GM19395 (cell line): ENCODE data around the gene CRISPLD2.
"Not testable (repeated sequence)": the region's sequence is repeated elsewhere in the genome, so short reads cannot be mapped to it uniquely, and the experiment has no call there.

Experiments
- ATAC-seq: cut with Tn5 transposase; IDR thresholded peaks from one replicate; pipeline ENCODE4 v1.9.1; 2021; ENCODE audit warnings: mild to moderate bottlenecking, moderate library complexity; ENCODE audit not compliant: unreplicated experiment

The CRISPLD2 gene

DNA sequence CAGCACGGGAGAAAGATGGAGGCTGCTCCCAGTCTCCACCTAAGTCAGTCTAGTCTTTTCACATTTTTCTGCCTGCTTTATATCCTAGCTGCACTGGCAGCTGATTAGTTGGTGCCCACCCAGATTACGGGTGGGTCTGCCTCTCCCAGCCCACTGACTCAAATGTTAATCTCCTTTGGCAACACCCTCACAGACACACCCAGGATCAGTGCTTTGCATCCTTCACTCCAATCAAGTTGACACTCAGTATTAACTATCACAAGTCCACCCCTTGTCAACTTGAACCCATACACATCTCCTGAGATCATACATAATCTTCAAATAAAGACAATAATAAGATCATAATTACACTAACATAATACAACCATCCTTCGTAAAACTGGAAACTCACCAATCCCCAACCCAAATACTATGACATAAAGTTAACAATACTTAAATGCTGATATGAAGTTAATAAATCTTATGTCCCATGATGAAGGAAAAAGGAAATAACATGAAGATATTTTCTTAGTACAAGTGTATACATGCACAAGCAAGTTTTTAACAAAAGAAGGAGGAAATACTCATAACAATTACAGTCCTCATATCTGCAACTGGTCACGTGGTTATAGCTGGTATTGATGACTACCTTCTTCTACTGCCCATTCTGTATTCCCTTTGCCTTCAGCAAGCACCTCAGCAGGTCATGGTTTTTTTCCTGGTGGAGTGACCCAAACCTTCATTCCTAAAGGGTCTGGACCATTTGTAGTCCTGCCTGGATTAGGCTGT, 35.8 kb downstream of the CRISPLD2 start:
- ATAC-seq, result not testable (repeated sequence)

DNA sequence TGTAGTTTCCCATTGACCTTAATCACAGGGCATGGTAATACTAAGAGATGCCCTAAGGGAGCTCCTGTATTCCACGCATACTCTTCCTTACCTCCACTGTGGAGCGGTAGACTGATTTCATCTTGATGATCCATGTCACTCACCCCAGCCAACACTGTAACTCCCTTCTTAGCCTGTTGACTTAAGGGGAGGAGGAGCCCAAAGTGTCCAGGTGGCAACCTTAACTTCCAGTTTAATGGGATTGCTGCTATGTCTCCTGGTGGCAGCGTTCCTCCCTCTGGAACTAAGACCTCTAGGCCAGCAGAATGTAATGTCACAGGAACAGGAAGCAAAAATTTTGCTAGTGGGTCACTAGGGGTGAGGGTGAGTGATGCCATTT, 36.4 kb downstream of the CRISPLD2 start:
- not testable (repeated sequence) for ATAC-seq

DNA sequence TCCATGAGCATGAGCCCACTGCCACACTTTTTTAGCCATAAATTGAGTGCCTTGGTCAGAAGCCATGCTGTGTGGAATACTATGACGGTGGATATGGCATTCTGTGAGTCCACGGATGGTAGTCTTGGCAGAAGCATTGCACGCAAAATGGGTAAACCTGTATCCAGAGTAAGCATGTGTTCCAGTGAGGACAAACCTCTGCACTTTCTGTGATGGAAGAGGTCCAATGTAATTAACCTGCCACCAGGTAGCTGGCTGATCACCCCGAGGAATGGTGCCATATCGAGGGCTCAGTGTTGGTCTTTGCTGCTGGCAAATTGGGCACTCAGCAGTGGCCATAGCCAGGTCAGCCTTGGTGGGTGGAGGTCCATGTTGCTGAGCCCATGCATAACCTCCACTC, 37.0 kb downstream of the CRISPLD2 start:
- not testable (repeated sequence) for ATAC-seq

DNA sequence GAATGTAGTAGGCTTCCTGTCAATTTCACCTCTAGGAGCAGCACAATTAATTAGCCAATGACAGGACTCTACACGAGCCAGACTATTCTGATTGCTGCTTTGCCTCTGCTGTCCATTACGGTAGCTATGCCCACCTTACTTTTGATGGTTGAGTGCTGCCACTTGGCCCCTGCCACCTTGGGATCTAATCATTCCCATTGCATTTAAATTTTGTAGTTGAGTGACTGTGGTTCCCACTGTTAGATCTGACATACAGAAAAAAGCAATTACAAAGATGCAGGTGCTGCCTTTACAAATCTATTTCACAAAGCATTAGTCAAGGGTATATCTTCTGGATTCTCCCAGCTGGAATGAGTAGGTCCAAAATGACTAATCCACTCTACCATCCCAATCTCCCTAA, 39.9 kb downstream of the CRISPLD2 start:
- no peak for ATAC-seq

DNA sequence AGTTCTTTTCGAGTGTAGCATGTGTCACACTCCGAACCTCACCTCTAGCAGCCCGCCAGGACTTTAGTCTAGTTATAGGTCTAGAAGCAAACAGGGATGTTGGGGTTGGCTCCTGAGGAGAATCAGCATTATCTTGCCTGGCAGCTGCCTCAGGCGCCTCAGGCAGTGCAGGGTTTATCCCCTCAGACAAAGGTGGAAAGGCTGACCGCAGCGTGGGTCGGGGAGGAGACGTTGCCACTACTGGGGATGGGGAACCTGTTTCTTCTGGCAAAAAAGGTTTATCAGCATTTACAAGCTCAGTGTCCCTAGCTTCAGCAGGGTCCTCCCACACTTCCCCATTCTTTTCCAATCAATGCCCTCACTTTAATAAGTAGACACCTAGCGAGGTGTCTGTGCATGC, 40.6 kb downstream of the CRISPLD2 start:
- ATAC-seq, result no peak

DNA sequence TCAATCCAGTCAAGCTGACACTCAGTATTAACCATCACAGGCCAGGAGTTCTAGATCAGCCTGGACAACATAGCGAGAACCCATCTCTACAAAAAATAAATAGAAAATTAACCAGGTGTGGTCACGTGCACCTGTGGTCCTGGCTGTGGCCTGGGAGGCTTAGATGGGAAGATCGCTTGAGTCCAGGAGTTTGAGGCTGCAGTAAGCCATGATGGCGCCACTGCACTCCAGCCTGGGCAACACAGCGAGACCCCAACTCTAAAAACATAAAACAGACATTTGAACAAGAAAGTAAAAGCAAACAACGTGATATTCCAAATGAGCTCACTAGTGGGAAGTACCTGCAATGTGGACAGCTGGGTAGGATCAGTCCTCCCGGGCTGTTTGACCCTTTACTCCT, 41.9 kb downstream of the CRISPLD2 start:
- no peak for ATAC-seq

DNA sequence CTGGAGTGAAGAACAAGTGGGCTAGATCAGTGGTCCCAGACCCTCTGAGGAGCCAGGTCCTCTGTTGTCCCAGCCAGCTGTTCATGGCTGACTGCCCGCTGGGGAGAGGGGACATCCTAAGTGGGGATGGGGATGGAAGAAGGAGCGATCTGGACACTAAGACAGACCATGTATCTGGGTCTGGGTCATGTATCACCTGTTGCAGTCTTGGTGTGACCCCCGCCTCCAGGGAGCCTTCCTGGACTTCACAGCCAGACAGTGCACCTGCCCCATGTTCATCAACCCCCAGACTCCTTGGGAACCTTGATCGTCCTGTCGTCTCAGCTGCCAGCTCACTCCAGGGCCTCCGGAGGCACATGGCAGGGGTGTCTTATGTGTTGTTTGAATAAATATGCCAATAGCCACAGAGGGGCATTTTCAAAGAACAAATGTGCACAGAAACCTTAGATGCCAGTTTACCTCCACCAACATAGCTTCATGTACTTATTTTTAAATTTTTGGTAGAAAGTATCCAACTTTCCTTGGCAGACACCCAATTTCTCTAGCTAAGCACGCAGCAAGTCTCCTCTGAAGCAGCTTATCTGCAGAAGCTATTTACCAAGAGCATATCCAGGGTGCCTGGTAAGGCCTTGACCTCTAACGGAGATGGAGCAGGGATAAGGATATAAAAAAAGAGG, 43.2 kb downstream of the CRISPLD2 start:
- ATAC-seq, result no peak

DNA sequence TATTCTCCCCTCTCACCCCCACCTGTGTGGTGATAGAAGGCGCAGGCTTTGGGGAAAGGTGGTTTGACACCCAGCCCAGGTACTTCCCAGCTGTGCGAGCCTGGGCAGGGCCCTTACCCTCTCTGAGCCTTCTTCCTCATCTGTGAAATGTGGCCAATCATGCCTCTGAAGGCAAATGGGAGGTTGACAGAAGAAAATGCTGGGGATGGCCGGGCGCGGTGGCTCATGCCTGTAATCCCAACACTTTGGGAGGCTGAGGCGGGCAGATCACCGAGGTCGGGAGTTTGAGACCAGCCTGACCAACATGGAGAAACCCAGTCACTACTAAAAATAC, 43.7 kb downstream of the CRISPLD2 start:
- no peak for ATAC-seq

DNA sequence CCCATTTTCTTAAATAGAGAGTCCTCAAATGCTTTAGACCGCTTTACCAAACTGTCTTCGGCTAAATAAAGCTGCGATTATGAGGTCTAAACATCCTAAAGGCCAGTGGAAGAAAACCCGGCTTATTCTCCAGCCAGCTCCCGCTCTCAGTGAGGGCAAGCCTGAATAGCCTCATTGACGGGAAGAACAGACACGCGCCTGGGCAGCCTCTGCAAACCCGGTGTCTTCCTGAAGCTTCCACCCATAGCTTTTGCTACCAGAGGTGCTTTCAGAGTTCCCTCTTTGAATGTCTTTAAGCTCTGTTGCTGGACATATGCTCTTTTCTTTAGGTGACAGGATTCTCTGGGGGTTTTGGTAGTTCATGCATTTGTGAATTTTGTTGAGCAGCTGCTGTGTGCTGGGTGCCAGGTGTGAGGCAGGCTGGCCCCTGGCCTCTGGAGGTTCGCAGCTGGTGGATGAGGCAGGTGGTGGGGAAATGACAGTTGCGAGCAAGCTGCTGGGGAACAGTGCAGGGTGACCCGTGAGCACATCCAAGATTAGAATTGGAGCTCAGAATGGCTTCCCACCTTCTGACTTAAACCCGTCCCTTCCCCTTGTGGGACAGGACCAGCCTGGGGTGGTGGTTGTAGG, 44.7 kb downstream of the CRISPLD2 start:
- no peak for ATAC-seq

DNA sequence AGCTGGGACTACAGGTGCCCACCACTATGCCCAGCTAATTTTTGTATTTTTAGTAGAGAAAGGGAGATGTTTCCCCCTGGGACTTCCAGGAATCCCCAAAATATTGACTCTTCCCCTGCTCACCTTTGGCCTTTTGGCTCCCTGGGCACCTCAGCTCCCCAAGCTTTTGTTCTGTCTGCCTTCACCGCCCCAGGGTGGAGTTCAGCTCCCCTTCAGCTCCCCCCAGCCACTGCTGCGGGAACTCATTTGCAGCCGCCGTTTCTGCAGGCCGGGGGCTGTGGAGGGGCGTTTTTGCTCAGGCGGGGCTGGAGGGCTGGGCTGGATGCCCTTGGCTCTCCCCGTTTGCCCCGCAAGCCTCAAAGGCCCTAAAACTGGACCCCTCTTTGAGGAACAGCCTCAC, 47.9 kb downstream of the CRISPLD2 start:
- no peak for ATAC-seq

DNA sequence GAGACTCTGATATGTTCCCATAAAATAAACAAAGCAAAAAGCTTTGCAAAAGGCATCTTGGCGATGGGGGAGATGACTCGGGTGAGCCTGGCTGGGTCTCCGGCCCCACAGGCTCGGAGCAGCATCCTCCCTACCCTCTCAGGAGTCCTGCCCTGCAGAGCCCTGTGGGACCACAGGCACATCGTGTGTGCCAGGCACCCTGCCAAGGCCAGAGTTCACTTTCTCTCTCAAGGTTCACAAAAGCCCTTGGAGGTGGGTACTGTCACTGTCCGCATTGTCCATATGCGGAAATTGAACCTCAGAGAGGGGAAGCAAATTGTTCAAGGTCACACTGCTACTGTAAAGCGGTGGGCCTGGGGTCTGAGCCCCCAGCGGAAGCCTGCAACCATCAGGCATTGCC, 48.5 kb downstream of the CRISPLD2 start:
- ATAC-seq, result no peak

DNA sequence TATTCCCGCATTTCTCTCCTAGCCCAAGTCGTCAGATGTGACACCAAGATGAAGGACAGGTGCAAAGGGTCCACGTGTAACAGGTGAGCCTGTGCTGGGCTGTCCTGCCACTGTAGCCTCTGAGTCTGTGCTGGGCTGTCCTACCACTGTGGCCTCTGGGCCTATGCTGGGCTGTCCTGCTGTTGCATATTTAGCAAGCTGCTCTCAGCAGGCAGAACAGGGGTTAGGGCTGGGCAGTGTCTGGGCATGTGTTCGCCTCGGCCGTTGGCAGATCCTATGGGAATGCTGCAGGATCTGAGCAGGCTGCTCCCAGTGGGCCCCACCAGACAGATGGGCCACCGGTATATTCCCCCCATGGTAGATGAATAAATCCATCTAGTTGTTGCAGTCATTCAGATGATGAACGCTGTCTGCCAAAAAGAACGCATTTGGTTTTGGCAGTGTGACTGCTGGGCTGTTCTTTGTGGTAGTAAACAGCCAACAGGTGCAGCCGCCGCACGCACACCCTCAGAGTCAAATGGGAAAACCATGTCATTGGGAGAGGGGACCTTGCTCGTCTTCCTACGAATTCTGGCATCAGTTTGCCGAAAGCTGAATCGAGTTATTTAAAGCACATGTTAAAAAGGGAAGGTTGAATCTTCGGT, 49.2 kb downstream of the CRISPLD2 start:
- no peak for ATAC-seq

DNA sequence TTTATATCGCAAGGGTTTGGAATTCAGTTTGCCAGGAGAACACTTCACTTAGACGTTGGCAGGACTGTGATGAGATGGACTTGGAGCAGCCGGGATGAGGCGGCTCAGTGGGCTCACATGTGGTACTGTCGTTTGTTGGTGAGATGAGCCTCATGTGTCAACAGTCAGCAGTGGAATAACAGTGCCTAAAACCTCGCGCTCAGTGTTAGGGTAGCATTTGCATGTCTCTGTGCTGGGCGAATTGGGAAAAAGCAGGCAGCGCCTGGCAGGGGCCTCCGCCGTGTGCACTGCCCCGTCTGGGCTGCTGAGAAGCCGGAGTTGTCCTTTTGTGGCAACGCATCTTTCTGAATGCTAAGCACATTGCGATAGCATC, 49.7 kb downstream of the CRISPLD2 start:
- ATAC-seq, result no peak

DNA sequence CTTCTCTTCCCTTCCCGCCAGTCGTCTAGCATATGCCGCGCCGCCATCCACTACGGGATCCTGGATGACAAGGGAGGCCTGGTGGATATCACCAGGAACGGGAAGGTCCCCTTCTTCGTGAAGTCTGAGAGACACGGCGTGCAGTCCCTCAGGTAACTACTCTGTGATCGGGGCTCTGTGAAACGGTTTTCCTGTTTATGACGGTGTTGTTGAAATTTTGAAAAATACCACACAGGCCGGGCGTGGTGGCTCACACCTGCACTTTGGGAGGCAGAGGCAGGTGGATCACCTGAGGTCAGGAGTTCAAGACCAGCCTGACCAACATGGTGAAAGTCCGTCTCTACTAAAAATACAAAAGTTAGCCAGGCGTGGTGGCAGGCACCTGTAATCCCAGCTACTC, 53.2 kb downstream of the CRISPLD2 start:
- ATAC-seq, result not testable (repeated sequence)

DNA sequence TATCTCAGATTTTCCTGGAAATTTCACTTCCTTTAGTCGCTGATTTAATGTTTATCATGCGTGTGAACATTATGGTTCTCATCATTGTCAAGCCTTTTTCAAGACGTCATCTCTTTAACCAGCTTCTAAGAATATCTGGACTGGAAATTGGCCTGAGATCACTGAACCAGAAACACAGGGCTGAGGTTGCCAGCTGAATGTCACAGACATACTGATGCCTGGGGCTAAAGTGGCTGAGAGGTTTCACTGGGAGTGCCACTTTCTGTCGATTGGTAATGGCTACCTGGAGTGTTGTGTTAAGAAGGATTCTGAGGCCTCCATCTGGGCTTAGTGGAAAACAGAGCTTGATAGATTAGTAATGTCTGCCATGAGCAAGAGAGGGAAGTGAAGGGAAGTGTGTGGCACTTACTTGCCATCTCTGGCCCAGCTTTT, 54.2 kb downstream of the CRISPLD2 start:
- no peak for ATAC-seq

DNA sequence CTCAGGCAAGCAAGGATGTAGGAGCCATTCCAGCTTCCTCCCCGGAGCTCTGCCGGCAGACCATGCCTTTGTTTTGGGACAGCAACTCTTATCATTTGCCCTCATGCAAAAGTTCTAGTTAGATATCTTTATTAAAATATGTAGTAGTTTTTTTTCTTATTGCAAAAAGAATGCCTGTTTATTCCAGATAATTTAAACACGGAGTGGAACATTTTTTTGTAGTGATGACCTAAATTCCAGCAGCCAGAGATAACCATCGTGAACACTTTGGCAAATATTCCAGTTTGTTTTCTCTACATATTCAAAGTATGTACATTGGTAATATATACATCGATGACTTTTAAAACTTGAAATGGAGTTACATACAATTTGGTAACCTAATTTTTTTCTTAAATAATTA, 54.8 kb downstream of the CRISPLD2 start:
- no peak for ATAC-seq

DNA sequence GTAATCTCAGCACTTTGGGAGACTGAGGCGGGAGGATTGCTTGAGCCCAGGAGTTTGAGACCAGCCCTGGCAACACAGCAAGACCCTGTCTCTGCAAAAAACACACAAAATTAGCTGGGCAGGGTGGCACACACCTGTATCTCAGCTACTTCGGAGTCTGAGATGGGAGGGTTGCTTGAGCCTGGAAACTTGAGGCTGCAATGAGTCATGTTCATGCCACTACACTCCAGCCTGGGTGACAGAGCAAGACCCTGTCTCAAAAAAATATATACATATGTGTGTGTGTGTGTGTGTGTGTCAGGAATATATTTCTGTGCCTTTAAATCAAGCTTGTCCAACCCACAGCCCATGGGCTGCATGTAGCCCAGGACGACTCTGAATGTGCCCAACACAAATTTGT, 55.2 kb downstream of the CRISPLD2 start:
- ATAC-seq, result no peak

DNA sequence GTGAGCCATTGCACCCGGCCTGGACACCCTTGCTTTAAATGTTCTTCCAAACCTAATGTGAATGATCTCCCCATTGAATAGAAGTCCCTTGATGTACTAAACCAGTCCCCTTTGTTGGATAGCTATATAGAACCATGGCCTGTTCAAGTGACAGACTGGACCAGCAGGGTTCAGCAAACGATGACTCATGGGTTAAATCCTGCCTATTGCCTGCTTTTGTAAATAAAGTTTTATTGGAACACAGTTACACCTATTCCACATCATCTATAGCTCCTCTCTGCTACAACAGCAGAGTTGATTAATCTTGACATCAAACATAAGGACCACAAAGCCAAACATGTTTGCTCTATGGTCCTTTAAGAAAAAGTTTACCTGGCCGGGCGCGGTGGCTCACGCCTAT, 56.1 kb downstream of the CRISPLD2 start:
- no peak for ATAC-seq

DNA sequence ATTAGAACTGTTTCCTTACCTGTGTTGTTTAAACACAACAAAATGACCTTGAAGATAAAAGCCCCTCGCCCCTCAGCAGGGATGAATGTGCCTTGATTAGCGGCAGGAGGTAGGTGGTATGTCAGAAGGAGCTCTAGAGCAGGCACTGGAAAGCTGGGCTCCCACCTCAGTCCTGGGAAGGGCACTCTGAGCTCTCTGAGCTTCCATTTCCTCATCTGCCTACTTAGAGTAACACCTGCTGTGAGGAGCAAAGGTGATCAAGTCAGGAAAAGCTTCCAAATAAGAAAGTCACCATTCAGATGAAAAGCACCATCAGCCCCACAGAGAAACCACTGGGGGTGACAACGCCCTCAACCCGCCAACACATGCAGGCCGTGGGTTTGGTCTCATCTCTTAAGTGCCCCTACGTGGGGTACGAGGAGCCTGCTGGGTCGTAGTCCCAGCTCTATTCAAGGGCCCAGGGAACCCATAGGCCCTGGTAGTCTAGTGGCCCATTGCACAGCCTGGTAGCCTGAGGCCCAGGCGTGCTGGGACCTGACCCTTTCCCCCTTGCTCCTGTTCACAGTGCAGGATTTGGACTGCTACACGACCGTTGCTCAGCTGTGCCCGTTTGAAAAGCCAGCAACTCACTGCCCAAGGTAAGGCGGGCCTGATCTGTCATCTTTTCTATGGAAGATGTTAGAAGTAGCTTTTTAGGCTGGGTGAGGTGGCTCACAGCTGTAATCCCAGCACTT, 57.3 kb downstream of the CRISPLD2 start:
- ATAC-seq, result no peak

DNA sequence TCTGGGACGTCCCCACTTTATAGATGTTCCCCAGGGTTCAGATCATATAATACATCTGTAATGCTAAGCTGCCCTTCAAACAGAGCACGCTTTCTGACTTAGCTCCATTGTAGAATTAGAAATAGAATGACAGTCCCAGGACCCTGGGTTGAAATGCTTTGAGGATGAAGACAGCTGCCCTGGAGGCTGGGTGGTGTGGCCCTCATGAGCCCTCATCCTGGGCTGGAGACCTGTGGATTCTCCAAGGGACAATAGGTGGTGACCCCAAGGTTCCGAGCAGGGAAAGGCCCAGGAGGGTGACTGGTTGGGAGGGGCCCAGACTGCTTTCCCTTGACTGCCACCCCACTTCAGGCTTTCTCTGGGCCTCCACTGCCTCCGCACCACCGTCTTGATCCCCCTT, 59.0 kb downstream of the CRISPLD2 start:
- ATAC-seq, result no peak
